Fibroblast of the conjunctiva (primary cell): Measurements from ENCODE around the gene PLA2G1B.
A peak's percentile ranks its signal among the peaks of the same experiment; 100 is the strongest.

Experiments
- DNase-seq: peaks from one replicate; pipeline ENCODE4 v3.0.0-alpha.2; 2010; ENCODE audit warnings: low read depth

The PLA2G1B gene

DNA sequence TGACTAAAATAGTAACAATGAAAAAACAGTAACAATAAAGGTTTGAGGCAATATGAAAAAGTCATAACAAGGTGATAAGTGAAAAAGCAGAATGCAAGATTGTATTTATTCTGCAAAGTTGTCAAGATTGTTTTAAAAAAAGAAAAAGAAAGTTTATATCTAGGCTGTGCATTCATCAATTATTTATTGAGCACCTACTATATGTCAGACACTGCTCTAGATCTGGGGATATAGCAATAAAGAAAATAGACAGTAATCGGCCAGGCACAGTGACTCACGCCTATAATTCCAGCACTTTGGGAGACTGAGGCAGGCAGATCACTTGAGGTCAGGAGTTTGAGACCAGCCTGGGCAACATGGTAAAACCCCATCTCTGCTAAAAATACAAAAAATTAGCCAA lies 3.8 kb downstream of the PLA2G1B start:
- no peak for DNase-seq

DNA sequence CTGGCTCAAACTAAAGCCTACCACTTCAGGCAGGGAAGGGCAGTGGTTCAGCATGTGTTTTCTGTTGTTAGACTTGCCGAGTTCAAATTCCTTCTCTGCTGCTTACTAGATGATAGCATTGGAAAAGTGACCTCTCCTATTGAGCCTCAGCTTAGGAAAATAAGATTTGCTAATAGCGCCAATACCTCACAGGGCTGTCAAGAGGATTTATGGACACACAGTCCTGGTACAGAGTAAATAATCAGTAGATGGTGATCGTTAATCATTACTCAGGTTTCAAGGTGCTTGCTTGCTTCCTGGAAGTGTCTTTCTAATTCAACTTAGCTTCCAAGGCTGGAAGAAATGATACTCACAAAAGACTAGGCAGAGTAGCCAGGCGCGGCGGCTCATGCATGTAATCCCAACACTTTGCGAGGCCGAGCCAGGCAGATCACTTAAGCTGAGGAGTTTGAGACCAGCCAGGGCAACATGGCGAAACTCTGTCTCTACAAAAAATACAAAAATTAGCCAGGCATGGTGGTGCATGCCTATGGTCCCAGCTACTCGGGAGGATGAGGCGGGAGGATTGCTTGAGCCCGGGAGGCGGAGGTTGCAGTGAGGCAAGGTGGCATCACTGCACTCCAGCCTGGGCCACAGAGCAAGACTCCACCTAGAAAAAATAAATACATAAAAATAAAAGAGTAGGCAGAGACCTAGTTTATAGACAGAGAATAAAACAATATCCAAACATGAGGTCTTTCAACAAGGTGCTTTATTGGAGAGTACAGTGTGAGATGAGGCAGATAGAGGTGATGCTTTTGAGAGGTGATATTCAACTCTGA lies 6.0 kb downstream of the PLA2G1B start:
- no peak for DNase-seq

DNA sequence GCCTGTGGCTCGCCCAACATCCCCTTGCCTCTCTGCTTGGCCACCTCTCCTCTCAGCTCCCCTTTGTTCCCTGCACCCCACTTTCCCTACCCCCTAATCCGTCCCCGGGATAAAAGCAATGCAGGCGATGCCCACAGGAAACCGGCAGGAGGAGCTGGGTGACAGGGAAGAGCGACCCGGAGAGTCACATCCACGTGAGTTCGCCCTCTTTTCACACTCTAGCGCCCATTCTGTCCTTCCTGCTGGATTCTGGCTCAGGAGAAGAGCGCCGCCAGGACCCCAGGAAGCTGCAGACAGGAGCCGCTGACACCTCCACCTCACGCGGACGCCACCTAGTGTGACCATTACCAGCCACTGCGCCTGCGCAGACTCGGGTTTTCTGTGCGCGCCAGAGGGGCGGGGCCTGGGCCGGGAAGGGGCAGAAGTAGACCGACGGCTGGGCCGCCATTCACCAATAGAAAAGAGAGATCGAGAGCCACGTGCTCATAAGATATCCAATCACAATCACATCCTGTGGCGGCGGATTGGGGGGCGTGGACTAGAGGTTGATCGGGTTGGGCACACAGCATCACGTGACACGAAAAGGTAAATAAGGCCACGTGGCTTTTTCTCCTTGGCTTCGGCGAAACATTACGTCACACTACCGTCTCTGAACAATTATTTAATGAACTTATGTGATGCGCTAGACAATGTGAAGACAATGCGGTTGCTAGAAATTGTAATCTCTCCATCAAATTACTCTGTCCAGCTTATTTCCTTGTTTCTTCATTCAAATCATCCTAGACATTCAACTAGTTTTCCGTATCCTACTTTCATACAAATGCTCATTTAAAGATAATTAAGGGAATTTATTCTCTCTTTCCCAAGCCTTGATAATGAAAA lies 10.1 kb downstream of the PLA2G1B start:
- peak; percentile 98 for DNase-seq

DNA sequence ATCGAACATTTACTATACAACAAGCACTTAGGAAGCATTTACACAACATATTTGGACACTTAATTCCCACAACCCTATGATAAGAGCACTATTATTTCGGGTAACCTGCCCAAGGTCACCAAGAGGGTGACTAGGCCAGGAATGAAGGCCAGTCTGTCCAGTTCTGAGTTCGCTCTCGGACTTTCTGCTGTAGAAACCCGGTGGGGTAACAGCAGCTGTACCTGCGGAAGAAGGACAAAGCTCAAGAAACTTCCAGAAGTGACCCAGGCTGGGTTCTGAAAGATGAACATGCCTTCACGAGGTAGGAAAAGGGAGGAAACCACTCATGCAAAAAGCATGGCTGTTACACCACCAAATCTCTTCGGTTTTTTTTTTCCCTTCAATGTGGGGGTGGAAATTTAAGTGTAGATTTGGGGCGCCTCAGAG lies 10.8 kb downstream of the PLA2G1B start:
- no peak for DNase-seq

DNA sequence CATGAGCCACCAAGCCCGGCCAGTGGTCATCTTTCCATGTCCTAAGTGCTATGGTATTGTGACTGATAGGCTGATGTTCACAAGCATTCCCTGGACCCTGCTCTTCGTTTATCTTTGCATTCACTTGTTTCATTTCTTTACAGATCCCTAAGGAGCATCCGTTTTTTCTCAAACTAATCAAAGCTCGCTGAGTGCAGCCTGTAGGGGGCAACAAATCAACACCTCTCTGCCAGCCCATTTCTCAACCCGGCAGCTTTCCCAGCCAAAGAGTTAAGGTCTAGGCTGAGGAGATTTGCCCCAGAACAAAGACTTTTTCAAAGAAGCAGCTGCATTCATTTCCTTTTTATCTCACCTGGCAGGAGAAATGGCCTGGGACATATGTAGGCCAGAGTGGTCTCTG lies 13.4 kb downstream of the PLA2G1B start:
- no peak for DNase-seq

DNA sequence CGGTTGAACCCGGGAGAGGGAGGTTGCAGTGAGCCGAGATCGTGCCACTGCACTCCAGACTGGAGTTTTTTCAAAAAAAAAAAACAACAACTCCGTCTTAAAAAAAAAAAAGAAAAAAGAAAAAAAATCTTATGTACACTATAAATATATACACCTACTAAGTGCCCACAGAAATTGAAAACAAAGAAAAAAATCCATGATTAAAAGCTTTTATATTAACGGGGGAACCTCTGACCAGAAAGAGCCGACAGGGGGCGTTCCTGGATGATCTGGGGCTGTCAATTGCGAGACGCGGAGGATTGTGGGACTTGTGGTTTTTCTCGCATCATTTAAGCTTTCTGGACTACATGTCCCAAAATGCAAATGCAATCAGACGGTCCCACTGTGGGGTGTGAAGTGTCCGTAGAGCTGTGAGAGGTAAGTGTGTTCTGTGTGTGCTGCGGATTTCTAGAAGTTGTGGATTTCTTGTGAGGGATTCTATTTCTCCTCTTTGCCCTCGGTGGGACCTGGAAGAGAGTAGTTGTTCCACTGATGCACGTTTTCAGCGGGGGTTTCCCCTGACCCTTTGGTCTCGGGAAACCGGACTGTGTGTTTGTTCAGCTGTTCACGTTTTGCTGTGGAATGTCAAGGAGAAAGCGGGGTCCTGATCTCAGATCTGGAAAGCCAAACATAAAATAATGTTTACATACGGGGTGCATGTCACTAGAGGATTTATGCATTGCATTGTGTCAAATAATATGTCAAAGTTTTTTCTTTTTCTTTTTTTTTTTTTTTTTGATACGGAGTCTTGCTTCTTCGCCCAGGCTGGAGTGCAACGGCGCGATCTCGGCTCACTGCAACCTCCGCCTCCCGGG lies 25.4 kb downstream of the PLA2G1B start, which contains the start of gene SIRT4:
SIRT4 (plus strand) TSS at position 360 of the 854 bp plus-strand sequence. CDS start 1,241 bp downstream, outside the sequence.
- DNase-seq = peak; percentile 89

DNA sequence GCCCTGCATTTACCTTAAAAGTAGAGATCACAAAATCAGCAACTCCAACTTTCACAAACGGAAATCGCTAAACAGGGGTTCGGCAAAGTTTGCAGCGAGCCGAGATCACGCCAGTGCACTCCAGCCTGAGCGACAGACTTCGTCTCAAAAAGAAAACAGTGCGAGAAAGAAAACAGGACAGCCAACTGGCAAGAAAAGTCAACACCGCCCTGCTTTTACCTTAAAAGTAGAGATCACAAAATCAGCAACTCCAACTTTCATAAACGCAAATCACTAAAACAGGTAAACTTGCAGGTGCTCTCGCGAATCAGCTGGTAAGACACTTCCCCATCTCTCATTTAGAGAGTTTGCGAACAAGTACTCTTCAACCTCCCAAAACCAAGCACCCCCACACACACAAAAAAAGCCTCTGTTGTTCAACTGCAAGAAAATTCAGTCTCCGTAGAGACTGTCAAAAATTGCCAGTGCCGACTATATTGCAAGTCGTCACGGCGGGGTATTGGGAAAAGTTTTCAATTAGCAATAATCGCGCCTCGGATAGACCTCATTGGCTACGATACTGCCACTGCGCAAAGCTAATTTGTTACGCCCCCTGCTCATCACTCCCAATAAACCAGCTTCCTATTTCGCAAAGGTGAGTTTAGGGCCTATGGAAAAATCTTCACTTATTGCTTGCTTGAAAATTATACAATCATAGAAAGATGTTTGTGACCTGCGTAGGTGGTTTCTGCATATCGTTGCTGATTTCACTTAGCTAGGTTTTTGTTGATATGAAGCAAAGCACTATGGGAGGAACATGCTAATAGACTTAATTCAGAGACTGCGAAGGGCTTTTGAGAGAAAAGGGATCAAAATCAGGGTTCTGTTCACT lies 34.7 kb downstream of the PLA2G1B start, which contains the start of gene RNU4-1:
RNU4-1 (minus strand) TSS at position 577 of the 871 bp plus-strand sequence.
- DNase-seq = peak; percentile 92

DNA sequence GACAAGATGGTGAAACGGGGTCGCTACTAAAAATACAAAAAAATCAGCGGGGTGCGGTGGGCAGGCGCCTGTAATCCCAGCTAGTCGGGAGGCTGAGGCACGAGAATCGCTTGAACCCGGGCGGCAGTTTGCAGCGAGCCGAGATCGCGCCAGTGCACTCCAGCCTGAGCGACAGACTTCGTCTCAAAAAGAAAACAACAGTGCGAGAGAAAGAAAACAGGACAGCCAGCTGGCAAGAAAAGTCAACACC lies 35.2 kb downstream of the PLA2G1B start:
- DNase-seq = no peak

DNA sequence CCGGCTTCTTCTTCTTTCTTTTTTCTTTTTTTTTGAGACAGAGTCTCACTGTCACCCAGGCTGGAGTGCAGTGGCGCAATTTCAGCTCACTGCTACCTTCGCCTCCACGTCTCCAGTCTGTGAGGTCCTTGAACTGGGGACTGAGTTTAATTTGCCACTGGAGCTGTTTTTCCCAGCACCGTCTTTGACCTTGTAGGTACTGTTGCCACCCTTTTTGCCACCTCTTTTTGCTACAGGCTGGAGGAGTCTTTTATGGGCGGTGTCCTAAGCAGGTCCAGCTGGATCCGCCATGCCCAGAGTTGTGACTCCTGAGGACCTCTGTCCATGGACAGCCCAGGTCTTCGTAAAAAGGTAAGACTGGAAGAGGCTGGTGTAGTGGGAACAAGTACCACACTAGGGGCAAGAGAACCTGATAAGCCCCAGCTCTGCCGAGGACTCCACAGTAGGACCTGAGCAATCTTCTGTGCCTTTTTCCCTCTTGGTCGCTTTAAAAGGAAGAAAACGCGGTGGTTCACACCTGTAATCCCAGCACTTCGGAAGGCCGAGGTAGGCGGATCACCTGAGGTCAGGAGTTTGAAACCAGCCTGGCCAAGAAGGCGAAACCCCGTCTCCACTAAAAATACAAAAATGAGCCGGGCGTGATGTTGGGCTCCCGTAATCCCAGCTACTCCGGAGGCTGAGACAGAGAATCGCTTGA lies 36.8 kb downstream of the PLA2G1B start:
- DNase-seq = no peak

DNA sequence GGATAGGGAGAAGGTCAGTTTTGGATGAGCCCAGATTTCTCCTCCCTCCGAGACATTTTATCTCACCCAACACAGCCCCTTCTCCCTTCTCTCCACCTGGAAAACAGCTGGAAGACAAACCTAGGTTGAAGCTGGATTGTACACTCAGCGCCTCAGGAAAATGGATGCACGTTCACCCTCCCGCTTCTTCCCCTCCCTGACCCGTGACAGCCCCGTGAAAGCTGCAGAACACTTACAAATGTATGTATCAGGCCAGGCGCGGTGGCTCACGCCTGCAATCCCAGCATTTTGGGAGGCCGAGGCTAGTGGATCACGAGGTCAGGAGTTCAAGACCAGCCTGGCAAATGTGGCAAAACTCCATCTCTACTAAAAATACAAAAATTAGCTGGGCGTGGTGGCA lies 40.1 kb downstream of the PLA2G1B start:
- DNase-seq = no peak

DNA sequence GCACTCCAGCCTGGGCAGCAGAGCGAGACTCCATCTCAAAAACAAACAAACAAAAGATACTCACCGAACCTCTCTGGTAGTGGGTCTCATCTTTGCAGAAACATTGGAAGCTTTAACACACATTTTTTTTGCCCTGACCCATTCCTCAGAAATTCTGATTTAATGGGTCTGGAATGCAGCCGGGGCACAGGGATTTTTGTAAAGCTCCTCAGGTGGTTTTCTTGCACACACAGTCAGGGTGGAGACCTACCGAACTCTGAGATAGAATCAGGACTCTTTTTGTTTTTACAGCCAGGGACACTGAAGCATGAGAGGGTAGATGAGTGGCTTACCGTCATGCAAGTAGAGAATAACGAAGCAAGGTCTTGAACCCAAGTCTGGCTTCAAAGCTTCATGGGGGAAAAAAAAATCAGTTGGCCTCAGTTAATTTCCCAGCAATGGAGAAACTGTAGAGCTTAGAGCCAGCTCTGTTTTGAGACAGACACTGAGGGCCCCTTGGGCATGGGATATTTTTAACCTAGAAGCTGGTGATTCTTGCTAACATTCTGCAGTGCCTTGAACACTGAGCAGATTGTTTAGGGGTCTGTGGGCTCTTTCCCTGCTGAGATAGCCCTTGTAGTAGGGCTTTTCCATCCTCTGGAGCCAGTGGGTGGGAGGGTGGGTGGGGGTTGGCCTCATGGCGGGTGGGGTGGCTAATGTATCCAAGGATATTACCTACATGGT lies 40.6 kb downstream of the PLA2G1B start:
- no peak for DNase-seq

DNA sequence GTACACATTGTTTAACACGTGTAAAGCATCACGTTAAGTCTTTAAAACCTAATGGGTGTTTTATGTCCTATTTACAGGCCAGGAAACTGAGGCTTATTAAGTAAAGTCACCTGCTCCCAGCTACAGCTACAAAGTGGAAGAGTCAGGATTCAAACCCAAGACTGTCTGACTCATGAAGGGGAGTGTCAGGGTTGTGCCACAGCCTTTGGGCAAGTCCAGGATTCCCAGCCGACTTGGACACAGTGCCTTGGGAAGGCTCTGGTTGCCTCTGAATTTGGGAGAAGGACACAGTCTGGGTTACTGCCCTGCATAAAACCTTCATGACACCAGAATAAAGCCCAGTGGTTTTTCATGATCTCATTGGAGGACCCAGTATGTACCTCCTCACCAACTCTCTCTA lies 43.2 kb downstream of the PLA2G1B start:
- DNase-seq = no peak

DNA sequence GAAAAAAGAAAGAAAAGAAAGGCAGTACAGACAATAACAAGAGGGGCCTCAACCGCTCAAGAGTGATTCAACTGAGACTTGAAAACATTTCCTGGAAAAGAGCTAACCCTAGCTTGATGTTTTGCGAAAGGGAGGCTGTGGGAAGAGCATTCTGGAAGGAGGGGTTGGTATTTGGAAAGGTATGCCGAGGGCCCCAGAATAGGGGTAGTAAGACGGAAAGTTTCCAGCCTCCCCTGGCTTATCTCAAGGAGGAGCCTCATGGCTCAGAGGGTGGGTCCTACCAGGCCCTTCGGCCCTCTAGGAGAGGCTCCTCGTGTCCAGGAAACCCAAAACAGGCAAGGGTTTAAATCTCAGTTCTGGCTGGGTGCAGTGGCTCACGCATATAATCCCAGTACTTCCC lies 44.3 kb downstream of the PLA2G1B start:
- DNase-seq = no peak

DNA sequence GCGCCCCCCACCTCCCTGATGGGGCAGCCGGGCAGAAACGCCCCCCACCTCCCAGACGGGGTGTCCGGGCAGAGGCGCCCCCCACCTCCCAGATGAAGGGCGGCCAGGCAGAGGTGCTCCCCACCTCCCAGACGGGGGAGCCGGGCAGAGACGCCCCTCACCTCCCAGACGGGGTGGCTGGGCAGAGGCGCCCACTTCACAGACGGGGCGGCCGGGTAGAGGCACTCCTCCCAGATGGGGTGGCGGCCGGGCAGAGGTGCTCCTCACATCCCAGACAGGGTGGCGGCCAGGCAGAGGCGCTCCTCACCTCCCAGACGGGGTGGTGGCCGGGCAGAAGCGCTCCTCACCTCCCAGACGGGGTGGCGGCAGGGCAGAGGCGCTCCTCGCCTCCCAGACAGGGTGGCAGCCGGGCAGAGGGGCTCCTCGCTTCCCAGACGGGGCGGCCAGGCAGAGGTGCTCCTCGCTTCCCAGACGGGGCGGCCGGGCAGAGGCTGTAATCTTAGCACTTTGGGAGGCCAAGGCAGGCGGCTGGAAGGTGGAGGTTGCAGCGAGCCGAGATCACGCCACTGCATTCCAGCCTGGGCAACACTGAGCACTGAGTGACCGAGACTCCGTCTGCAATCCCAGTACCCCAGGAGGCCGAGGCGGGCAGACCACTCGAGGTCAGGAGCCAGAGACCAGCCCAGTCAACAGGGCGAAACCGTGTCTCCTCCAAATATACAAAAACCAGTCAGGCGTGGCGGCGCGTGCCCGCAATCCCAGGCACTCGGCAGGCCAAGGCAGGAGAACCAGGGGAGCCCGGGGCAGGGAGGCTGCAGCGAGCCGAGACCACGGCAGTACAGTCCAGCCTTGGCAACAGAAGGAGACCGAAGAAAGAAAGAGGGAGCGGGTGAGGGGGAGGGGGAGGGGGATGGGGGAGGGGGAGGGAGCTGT lies 49.2 kb downstream of the PLA2G1B start:
- no peak for DNase-seq

DNA sequence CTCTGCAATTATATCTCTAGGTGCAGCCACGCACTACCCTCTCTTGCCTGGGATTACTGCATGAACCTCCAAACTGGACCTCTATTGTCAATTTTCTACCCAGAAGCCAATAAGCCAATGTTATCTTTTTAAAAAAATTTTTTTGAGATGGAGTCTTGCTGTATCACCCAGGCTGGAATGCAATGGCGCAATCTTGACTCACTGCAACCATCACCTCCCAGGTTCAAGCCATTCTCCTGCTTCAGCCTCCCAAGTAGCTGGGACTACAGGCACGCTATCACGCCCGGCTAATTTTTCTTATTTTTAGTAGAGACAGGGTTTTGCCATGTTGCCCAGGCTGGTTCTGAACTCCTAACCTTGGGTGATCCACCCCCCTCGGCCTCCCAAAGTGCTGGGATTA lies 50.8 kb downstream of the PLA2G1B start:
- no peak for DNase-seq
